WTC11 (cell line): ENCODE data around the gene FOXP1. TPM values are rescaled to one million over a fixed set of nuclear protein-coding genes. Genes with fewer than 3 reads are reported as not detected.

Experiments
- ATAC-seq: fragments of 200-7000 bp; cut with Tn5 transposase; 2 replicates; pipeline ENCODE4 v1.10.0; 2021; ENCODE audit warnings: mild to moderate bottlenecking, moderate library complexity
- CTCF ChIA-PET: fragments of 300-600 bp; sonication (Branson Sonifier 250); formaldehyde crosslinking; loops from one replicate; lab custom pipeline; 2021; ENCODE audit warnings: antibody characterized with exemption; lab: Charles Lee
- POLR2A ChIA-PET: fragments of 350-600 bp; sonication (Branson Sonifier 250); formaldehyde crosslinking; loops from one replicate; lab custom pipeline; 2021; ENCODE audit warnings: antibody characterized with exemption; lab: Charles Lee
- DNase-seq: peaks from one replicate; pipeline ENCODE4 v3.0.0; 2021; ENCODE audit warnings: low spot score
- H3K27ac Mint-ChIP-seq: 2 replicates; pipeline ENCODE4 v1.8.0; 2021; ENCODE audit warnings: mixed read lengths
- H3K27me3 Mint-ChIP-seq: 2 replicates; pipeline ENCODE4 v1.8.0; 2021; ENCODE audit warnings: low read depth, mild to moderate bottlenecking, moderate library complexity, mixed read lengths
- H3K36me3 Mint-ChIP-seq: 2 replicates; pipeline ENCODE4 v1.8.0; 2021; ENCODE audit warnings: mixed read lengths
- H3K4me1 Mint-ChIP-seq: 2 replicates; pipeline ENCODE4 v1.8.0; 2022; ENCODE audit warnings: mixed read lengths
- H3K4me3 Mint-ChIP-seq: 2 replicates; pipeline ENCODE4 v1.8.0; 2021; ENCODE audit warnings: mild to moderate bottlenecking, moderate library complexity, mixed read lengths
- H3K9me3 Mint-ChIP-seq: 2 replicates; pipeline ENCODE4 v1.8.0; 2021; ENCODE audit warnings: mixed read lengths
- ATF2 ChIP-seq: sonication (generic); formaldehyde crosslinking; IDR thresholded peaks from 2 replicates; pipeline ENCODE4 v1.8.1; 2022; ENCODE audit warnings: low read depth, missing genetic modification reagents, borderline replicate concordance
- EMX1 ChIP-seq: fragments of 250-450 bp; sonication (Bioruptor Pico); IDR thresholded peaks from 2 replicates; pipeline ENCODE4 v1.8.0; 2021; ENCODE audit warnings: mild to moderate bottlenecking
- ETV6 ChIP-seq: sonication (generic); formaldehyde crosslinking; IDR thresholded peaks from 2 replicates; pipeline ENCODE4 v1.8.1; 2022; ENCODE audit warnings: mild to moderate bottlenecking, missing genetic modification reagents
- FOXJ3 ChIP-seq: sonication (generic); formaldehyde crosslinking; IDR thresholded peaks from 2 replicates; pipeline ENCODE4 v1.9.0; 2021; ENCODE audit warnings: missing genetic modification reagents, mild to moderate bottlenecking, borderline replicate concordance
- GABPB1 ChIP-seq: sonication (generic); formaldehyde crosslinking; IDR thresholded peaks from 2 replicates; pipeline ENCODE4 v1.8.1; 2023; ENCODE audit warnings: mild to moderate bottlenecking, missing genetic modification reagents
- NFYB ChIP-seq: sonication (generic); formaldehyde crosslinking; conservative IDR thresholded peaks from 2 replicates; pipeline ENCODE4 v1.8.0; 2022; ENCODE audit warnings: low read depth, missing genetic modification reagents
- NR1H2 ChIP-seq: sonication (generic); formaldehyde crosslinking; IDR thresholded peaks from 2 replicates; pipeline ENCODE4 v1.9.0; 2021; ENCODE audit warnings: mild to moderate bottlenecking, moderate library complexity, missing genetic modification reagents
- OVOL2 ChIP-seq: fragments of 250-450 bp; sonication (Bioruptor Pico); IDR thresholded peaks from 2 replicates; pipeline ENCODE4 v1.9.0; 2021; ENCODE audit warnings: mild to moderate bottlenecking, borderline replicate concordance
- RELA ChIP-seq: sonication (generic); formaldehyde crosslinking; IDR thresholded peaks from 2 replicates; pipeline ENCODE4 v1.8.1; 2022; ENCODE audit warnings: missing genetic modification reagents, mild to moderate bottlenecking, borderline replicate concordance
- SMAD4 ChIP-seq: sonication (generic); formaldehyde crosslinking; IDR thresholded peaks from 2 replicates; pipeline ENCODE4 v1.8.0; 2022; ENCODE audit warnings: mild to moderate bottlenecking, missing genetic modification reagents
- SOX15 ChIP-seq: fragments of 250-450 bp; sonication (Bioruptor Pico); IDR thresholded peaks from 2 replicates; pipeline ENCODE4 v1.9.0; 2021; ENCODE audit warnings: mild to moderate bottlenecking
- ZNF138 ChIP-seq: sonication (generic); formaldehyde crosslinking; conservative IDR thresholded peaks from 2 replicates; pipeline ENCODE4 v1.8.1; 2022; ENCODE audit warnings: mild to moderate bottlenecking, moderate library complexity, missing genetic modification reagents
- ZNF317 ChIP-seq: sonication (generic); formaldehyde crosslinking; IDR thresholded peaks from 2 replicates; pipeline ENCODE4 v1.8.1; 2023; ENCODE audit warnings: low read depth, mild to moderate bottlenecking, moderate library complexity, missing genetic modification reagents, borderline replicate concordance
- ZNF425 ChIP-seq: fragments of 250-450 bp; sonication (Bioruptor Pico); conservative IDR thresholded peaks from 2 replicates; pipeline ENCODE4 v1.9.0; 2021; ENCODE audit warnings: mild to moderate bottlenecking
- total RNA-seq: library from RNA; stranded (reverse); gene quantifications from 3 replicates; pipeline ENCODE4 v1.2.3, GENCODE V29; 2021
- TF ChIP-seq, protein P1 (sequence below): sonication (generic); formaldehyde crosslinking; IDR thresholded peaks from 2 replicates; pipeline ENCODE4 v1.8.0; 2022; ENCODE audit warnings: missing genetic modification reagents
- TF ChIP-seq, protein P2 (sequence below): sonication (generic); formaldehyde crosslinking; IDR thresholded peaks from 2 replicates; pipeline ENCODE4 v1.8.1; 2023; ENCODE audit warnings: mild to moderate bottlenecking, missing genetic modification reagents

Gene FOXP1
- total RNA-seq, 1 experiment from 2014 or later, result 25.8 TPM

DNA sequence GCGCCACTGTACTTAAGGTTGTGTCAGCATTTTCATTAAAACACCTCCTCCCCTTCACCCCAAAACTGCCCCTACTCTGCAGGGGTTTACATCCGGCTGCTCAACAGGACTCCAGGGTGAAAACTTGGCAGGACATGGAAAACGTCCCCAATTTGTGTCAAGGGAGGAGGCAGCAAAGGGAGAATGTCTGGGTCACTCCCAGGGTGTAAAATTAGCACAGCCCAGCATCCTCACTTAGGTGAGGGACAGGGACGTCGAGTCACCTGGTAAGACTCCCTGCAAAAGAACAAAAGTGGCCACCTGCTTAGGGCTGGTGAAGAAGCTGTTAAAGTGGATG is 532.3 kb downstream of the FOXP1 start (continued):
- TF ChIP-seq, protein P1, sequence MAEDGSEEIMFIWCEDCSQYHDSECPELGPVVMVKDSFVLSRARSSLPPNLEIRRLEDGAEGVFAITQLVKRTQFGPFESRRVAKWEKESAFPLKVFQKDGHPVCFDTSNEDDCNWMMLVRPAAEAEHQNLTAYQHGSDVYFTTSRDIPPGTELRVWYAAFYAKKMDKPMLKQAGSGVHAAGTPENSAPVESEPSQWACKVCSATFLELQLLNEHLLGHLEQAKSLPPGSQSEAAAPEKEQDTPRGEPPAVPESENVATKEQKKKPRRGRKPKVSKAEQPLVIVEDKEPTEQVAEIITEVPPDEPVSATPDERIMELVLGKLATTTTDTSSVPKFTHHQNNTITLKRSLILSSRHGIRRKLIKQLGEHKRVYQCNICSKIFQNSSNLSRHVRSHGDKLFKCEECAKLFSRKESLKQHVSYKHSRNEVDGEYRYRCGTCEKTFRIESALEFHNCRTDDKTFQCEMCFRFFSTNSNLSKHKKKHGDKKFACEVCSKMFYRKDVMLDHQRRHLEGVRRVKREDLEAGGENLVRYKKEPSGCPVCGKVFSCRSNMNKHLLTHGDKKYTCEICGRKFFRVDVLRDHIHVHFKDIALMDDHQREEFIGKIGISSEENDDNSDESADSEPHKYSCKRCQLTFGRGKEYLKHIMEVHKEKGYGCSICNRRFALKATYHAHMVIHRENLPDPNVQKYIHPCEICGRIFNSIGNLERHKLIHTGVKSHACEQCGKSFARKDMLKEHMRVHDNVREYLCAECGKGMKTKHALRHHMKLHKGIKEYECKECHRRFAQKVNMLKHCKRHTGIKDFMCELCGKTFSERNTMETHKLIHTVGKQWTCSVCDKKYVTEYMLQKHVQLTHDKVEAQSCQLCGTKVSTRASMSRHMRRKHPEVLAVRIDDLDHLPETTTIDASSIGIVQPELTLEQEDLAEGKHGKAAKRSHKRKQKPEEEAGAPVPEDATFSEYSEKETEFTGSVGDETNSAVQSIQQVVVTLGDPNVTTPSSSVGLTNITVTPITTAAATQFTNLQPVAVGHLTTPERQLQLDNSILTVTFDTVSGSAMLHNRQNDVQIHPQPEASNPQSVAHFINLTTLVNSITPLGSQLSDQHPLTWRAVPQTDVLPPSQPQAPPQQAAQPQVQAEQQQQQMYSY (CRISPR knock-in tag), result no peak
- no peak for TF ChIP-seq NFYB (CRISPR knock-in tag)
- TF ChIP-seq RELA (CRISPR knock-in tag), result no peak
- TF ChIP-seq FOXJ3 (CRISPR knock-in tag), result no peak
- no peak for TF ChIP-seq ZNF317
- TF ChIP-seq, all 79 proteins: peak for 0

GRCh38 chr3:71050538-71051258 is 532.8 kb downstream of the FOXP1 start:
- ATAC-seq, result no peak
- H3K9me3 Mint-ChIP-seq, result no peaks in the 10 kb centered on the region
- no peak overlapping the region for H3K4me3 Mint-ChIP-seq
- POLR2A ChIA-PET, result no interaction called here
- H3K36me3 Mint-ChIP-seq, result no peaks in the 10 kb centered on the region
- peak overlapping the region; percentile 42; the same call in 1 of the 2 replicates for H3K27ac Mint-ChIP-seq
- no peak for DNase-seq
- H3K27me3 Mint-ChIP-seq, result no peaks in the 10 kb centered on the region
- H3K4me1 Mint-ChIP-seq, result peaks cover 100% of the 10 kb centered on the region
- TF ChIP-seq, protein P2, sequence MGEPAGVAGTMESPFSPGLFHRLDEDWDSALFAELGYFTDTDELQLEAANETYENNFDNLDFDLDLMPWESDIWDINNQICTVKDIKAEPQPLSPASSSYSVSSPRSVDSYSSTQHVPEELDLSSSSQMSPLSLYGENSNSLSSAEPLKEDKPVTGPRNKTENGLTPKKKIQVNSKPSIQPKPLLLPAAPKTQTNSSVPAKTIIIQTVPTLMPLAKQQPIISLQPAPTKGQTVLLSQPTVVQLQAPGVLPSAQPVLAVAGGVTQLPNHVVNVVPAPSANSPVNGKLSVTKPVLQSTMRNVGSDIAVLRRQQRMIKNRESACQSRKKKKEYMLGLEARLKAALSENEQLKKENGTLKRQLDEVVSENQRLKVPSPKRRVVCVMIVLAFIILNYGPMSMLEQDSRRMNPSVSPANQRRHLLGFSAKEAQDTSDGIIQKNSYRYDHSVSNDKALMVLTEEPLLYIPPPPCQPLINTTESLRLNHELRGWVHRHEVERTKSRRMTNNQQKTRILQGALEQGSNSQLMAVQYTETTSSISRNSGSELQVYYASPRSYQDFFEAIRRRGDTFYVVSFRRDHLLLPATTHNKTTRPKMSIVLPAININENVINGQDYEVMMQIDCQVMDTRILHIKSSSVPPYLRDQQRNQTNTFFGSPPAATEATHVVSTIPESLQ (CRISPR knock-in tag), result no peak
- 0 out of 2 replicates have a peak, but pooled peaks have one; percentile 1 for TF ChIP-seq GABPB1 (CRISPR knock-in tag)
- CTCF ChIA-PET, result no interaction called here

- CTCF ChIA-PET, result interaction anchor here (1.0 kb wide), 1 partner anchor 28 kb away, joined by 3 read pairs; no protein-coding TSS in a partner anchor
- H3K27ac Mint-ChIP-seq, result peak overlapping the region; percentile 42
- H3K9me3 Mint-ChIP-seq, result no peaks in the 10 kb centered on the region
- no peak for TF ChIP-seq ZNF138 (CRISPR knock-in tag)
- 0 out of 2 replicates have a peak, but pooled peaks have one; percentile 26 for TF ChIP-seq GABPB1 (CRISPR knock-in tag)
- TF ChIP-seq, all 79 proteins: peak for 1
- POLR2A ChIA-PET, result no interaction called here
- Mint-ChIP-seq H3K36me3 (no peaks in the 10 kb centered on the region), H3K27me3 (no peaks in the 10 kb centered on the region), H3K4me1 (peaks cover 100% of the 10 kb centered on the region), H3K4me3 (0 out of 2 replicates have a peak overlapping the region, but pooled peaks have one; percentile 14)
- no peak for DNase-seq
- no peak for ATAC-seq
Measured at GRCh38 chr3:71050166-71050537, 533.4 kb downstream of the FOXP1 start.

DNA sequence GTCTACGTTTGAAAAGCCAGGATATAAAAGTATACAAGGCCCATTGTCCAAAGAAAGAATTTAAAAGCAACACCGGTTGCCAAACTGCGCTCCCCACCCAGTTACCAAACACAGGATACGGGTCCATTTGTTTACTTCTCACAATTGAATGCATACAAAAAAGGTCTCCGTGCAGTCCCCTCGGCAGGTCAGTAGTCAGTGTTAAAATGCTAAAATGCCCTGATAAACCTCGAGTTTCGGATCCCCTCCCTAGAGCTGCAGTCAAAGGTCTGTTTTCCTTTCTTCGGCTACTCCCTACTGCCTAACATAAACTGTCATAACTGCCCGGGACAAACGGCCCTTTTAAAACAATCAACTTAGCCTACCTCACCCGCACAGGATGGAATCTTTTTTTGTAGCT is 534.6 kb downstream of the FOXP1 start:
- no peak for DNase-seq
- ATAC-seq, result peak; percentile 15; the same call in 1 of the 2 replicates
- Mint-ChIP-seq H3K27ac (peak overlapping the region; percentile 48), H3K4me1 (peaks cover 89% of the 10 kb centered on the region), H3K4me3 (peak overlapping the region; percentile 30), H3K36me3 (no peaks in the 10 kb centered on the region), H3K9me3 (no peaks in the 10 kb centered on the region), H3K27me3 (no peaks in the 10 kb centered on the region)
- POLR2A ChIA-PET, result no interaction called here
- CTCF ChIA-PET, result interaction anchor here (1.0 kb wide), 1 partner anchor 27 kb away, joined by 3 read pairs; no protein-coding TSS in a partner anchor
- TF ChIP-seq, protein P1 (CRISPR knock-in tag), result no peak
- no peak for TF ChIP-seq OVOL2 (CRISPR knock-in tag)
- TF ChIP-seq NR1H2 (CRISPR knock-in tag), result no peak
- no peak for TF ChIP-seq ATF2 (CRISPR knock-in tag)
- no peak for TF ChIP-seq SMAD4 (CRISPR knock-in tag)
- no peak for TF ChIP-seq ZNF425
- TF ChIP-seq SOX15 (CRISPR knock-in tag), result no peak
- TF ChIP-seq ETV6, result no peak
- TF ChIP-seq EMX1 (CRISPR knock-in tag), result no peak
